ENCODE results near the gene DTNB.
A peak's percentile ranks its signal among the peaks of the same experiment; 100 is the strongest.
"Not testable (repeated sequence)": the region's sequence is repeated elsewhere in the genome, so short reads cannot be mapped to it uniquely, and the experiment has no call there.

The DTNB gene

DNA sequence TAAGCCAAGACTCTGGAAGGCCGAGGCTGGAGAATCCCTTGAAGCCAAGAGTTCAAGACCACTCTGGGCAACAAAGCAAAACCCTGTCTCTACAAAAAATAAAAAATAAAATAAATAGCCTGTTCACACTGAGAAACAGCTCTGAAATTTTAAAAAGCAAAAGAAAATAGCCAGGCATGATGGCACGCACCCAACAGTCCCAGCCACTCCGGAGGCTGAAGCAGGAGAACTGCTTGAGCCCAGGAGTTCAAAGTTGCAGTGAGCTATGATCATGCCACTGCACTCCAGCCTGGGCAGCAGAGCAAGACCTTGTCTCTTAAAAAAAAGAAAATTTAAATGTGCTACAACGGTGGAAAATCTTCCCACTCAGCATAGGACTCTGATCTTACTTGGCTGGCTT lies 52.7 kb downstream of the DTNB start:
- DNase-seq = no peak

DNA sequence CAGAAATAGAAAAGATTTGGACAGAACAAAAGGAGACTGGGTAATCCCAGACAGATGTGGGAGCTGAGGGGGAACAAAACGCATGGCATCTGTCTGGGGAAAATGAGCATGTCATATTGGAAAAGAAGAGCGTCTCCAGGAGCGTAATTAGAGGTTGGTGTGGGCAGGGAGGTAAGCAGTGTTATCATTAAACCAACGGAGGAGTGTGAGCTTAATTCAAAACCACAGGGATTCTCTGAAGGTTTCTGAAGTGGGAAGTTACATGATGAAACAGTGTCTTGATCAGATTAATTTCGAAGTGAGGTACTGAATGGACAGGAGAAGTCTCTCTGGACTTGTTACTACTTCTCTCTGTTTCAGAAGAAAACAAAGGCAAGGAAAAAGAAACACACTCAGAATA lies 53.3 kb downstream of the DTNB start:
- no peak for DNase-seq

DNA sequence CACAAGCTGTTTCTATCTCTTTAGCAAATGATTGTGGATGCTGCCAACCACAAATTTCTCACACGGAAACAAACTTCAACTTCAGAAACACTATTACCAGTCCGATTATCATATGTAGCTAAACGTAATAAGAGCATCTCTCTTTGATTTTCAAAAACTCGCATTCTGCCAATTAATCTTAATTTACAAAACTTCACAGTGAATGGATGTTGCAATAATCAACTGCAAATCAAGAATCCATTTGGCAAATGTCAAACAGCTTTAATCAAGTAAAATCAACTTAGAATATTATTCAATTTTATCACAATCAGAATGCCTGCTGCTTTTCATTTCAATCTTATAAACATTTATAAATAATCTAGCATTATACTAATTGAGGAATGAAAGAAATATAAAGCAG lies 54.2 kb downstream of the DTNB start:
- DNase-seq = no peak

DNA sequence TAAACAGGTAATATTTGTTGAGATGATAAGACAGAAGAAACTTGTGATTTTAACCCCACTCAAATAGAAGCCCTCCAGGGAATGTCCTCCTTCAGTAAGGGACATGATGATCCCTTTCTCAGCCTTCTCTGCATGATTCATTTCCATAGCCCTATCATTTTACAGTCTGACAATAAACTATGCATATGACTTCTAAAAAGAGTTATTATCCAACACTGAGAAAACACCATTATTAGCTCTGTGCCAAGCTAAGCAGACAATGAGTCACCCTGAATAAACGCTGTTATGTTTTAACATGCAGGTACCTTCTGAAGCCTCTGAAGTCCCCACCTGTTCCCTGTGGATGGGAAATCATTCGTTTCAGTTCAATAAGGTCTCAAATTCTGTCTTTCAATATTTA lies 54.7 kb downstream of the DTNB start:
- DNase-seq = no peak

DNA sequence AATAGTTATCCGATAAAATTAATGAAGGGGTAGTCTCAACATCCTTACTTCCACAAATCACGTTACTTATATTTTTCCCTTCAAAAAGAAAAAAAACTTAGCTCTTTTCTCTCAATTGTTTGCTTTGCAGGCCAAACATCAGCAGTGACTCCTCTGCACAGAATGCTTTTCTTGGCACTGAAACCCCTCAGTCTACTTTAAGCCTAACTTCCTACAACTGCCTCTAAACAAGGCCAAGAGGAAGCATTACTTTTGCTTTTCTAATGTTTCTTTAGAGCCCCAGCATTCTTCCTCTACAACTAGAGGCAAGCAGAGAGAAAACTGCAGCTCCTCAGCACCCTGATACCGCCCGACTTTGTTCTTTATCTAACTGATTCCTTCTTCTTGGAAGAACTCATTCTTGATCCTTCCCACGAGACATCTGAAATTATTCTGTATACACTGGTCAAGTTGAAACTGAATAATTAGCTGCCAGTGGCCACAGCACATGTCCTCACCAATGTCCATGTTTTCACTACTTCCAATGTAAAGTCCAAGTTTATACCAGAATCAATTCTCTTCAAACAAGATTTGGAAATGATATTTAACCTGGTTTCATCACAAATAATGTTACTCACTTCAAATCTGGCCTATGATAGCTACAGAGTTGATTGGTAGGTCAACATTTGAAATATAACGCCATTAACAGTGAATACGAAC lies 55.3 kb downstream of the DTNB start:
- DNase-seq = no peak

DNA sequence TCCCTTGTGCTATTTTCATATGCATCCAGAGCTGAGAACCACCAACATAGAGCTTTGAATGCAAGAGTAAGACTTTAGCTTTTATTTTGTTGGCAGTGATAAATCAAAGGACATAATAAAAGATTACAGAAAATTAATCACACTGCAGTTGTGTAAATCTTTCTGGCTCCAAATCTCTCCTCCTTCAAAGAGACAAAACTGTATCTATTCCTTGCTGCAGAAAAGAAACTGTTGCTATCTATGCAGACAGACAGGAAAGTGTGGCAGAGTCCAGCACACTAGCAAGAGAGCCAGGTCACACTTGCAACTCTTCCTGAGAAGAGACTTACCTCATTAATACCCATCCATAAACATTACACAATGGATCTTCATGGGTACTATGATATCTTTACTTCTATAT lies 57.5 kb downstream of the DTNB start:
- DNase-seq = no peak

DNA sequence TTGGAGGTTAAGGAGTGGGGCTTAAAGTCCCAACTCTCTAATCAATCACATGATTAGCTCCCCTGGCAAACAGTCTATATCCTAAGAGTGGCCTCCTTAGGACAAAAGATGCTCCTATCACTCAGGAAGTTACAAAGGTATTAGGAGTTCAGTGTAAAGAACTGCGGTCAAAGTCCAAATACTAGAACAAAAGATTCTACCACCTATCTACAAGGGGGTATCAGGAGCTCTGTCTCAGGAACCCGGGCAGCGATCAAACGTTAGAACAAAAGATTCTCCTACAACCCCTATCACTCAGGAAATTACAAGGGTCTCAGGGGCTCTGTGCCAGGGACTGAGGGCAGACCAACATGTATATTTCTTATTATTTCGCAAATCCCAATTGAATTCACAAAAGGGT lies 58.0 kb downstream of the DTNB start:
- DNase-seq = no peak

DNA sequence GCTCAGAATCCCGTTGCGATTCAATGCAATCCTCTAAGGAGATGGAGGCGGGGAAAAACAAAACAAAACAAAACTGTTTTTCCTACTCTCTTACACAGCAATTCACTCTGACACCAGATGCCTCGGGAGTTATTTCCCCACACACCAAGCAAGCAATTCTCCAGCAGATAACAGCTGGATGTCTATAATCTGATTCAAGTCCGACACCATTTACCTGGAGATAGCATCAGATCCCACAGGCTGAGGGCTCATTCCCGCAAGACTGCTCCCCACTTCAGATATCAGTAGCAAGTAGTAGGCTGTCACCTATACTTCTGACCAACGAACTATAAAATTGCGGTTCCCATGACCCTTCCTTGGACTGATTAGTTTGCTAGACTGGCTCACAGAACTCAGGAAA lies 58.7 kb downstream of the DTNB start:
- DNase-seq = no peak

DNA sequence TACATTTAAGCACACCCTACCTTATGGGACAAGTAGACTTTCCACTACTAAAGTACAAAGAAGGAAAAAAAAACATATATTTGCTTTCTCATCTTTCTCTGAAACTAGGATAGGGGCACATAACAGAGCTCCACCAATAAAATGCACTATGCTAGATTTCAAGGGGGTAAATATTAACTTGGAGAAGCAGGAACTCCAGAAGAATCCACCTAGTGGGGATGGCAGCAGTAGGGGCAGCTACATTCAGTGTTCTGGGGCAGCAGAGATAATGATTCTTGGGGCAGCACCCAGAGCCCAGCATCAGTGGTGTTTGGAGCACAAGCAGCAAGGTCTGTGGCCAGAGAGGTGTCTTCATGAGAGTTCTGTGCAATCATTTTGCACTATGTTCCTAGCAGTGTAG lies 64.7 kb downstream of the DTNB start:
- DNase-seq = no peak

DNA sequence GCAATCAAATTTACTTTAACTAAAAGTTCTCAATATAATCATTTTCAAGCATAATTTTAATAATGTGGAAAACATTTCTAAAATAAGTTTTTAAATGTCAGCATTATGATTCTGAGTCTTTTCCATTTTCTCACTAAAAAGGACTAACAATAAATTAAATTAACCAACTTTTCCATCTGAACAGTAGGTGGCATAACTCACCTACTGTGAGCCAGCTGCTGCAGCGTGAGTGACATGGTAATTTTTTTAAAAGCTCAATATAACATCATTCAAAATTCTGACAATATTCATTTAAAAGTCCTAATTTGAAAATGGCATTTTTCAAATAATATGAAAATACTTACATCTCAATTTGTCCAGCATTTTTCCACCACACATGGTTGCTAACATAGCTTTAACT lies 66.5 kb downstream of the DTNB start:
- peak; percentile 21 for DNase-seq

DNA sequence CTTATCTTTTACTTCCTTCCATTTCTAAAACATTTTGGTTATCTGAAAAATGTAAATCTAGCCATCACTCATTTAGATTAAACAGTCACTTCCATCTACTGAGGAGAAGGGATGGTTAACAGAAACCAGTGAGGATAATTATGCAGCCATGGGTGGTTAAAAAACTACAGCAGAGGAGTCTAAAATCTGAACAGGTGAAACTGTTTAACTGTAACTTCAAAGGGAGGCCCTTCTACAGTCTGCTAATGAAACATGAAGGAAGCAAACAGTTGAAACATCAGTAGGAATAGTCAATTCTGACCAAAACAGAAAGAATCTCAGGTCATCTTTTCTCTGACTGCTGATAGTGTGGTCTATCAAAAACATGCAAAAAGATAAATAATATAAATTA lies 71.0 kb downstream of the DTNB start:
- DNase-seq = no peak

DNA sequence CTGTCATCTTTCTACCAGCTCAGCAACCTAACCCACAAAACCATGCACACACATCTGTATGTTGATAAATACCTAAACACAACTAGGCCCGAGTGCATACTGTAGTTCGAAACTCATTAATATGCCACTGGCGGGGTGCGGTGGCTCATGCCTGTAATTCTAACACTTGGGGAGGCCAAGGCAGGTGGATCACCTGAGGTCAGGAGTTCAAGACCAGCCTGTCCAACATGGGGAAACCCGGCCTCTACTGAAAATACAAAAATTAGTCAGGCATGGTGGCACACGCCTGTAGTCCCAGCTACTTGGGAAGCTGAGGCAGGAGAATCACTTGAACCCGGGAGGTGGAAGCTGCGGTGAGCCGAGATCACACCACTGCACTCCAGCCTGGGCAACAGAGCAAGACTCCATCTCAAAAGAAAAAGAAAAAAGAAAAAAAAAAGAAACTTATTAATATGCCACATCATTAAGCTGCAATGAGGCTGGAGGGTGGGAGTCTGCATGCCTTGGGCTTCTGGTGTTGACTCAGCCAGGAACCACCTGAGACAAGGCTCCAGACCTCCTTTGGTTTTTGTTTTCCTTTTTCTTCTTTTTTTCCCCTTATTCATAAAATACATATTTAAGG lies 71.6 kb downstream of the DTNB start:
- DNase-seq = not testable (repeated sequence)

DNA sequence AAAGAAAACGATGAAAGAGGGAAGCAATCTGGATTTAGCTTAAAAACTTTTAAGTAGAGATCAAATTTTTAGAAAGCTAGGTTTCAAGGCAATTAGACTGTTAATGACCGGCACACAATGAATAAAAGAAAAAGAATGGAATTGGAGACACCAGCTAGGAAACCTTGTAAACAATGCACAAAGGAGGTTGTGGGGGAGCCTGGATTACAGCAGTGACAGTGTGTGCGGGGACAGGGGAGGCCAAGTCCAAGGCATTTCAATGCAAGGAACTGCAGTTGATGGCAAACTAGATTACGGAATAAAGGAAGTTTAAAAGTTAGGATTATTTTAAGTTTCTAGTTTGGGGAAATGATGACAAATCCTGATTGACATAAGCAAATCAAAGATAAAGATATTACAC lies 74.5 kb downstream of the DTNB start:
- no peak for DNase-seq

DNA sequence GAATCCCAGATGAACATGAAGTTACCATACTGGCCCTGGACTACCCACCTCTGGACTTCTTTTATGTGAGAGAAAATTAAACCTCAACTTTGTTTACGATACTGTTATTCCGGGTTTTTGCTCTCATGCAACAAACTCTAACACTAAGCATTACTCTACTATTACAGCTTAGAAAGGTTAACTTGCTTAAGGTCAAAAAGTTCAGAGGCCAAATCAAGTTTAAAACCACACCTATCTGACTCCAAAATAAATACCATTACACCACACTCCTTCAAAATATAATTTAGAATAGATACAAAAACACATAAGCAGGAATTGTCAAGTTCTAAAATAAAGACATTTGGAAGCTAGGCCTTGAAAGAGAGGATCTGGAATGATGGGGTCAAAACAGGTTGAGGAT lies 75.0 kb downstream of the DTNB start:
- no peak for DNase-seq

DNA sequence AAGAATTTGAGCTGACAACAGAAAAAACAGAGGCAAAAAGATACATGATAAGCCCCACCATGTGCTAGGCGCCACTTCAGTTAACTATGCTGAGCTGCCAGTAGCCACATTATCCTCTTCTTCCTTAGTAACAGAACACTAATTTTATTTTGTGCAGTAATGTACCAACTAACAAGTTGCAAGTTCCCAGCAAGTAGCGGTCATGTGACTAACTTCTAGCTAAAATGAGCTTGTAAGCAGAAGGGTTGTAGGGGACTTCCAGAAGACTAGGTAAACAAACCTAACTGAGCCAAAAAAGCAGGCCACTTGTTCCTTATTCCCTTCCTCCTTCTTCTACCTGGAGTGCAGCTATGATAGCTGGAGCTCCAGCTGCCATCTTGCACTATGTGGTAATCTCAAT lies 75.5 kb downstream of the DTNB start:
- no peak for DNase-seq

DNA sequence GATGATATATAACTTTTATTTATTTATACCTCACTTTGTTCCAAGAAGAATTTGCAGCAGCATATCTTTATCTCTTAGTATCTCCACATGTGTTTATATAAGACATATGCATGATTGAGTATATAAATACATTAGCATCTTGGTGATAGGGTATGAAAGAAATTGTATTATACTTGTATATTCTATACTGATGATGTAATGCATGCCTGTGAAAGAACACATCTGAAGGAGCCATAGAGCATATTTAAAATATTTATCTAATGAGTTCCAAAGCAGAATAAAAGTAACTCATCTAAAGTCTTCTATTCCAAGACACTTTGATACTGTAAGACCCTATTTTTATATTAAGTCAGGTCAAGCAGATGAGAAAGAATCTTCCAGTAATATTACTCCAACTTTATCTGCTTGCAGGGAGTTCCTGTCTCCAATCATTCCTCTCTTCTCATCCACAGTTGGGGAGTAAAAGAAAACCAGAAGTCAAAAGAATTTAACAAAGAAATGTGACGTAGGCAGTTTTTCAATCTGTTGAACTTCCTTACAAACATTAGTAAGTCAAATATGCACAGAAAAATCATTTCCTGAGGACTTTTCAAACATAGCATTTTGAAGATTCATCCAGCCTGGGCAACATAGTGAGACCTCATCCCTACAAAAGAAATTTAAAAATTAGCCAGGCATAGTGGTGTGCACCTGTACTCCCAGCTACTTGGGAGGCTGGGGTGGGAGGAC lies 76.7 kb downstream of the DTNB start:
- DNase-seq = no peak

DNA sequence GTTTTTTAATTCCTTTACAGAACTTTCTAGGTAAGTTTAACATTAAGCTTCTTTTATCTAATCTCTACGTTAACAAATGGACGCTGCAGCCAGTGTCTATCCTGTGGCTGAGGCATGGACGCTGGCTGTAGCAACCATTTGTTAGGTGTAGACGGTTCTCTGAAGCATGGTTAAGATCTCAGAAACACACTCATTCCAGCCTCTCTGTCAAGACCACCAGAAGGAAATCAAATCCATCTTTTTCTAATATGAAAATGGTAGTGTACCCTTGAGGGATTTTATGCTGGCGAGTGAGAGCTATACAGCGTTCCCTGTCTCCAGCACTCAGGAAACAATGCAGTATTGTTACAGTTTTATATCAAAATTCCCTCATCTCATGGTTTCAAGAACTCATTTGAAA lies 78.0 kb downstream of the DTNB start:
- no peak for DNase-seq

DNA sequence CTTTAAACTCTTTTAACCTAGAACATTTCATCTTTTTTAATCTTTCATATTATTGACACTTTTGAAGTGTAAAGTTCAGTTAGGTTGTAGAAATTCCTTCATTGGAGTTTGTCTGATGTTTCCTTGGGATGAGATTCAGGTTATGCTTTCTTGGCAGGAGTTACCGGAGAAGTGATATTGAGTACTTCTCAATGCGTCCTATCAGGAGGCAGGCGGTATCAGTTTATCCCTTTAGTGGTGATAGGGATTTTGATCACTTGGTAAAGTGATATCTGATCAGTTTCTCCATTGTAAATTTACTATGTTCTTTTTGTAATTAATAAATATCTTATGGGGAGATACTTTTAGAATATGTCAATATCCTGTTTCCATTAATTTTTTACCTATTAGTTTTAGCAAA lies 78.4 kb downstream of the DTNB start:
- no peak for DNase-seq

DNA sequence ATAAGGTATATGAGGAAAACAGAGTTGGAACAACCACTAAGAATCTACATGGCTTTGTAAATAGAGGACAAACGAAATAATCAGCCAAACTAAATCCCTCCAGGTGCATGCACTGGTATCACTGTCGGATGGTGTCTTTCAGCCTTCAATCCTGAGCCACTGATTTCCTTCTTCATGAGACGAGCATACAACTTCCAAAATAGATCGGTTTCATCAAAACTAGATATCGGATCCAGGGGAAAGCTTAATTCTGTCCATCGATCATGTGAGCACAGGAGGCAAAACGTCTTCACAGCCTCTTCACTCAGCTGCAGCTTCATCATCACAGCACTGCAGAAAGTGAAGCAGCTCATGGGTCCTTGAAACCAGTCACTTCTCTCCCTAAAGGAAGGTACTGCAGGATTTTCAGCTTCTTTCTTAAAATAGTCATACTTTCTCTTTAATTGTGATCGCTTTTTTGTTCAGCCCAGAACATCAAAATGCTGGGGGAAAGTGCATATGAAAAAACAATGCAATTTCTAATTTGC lies 80.5 kb downstream of the DTNB start:
- DNase-seq = no peak

DNA sequence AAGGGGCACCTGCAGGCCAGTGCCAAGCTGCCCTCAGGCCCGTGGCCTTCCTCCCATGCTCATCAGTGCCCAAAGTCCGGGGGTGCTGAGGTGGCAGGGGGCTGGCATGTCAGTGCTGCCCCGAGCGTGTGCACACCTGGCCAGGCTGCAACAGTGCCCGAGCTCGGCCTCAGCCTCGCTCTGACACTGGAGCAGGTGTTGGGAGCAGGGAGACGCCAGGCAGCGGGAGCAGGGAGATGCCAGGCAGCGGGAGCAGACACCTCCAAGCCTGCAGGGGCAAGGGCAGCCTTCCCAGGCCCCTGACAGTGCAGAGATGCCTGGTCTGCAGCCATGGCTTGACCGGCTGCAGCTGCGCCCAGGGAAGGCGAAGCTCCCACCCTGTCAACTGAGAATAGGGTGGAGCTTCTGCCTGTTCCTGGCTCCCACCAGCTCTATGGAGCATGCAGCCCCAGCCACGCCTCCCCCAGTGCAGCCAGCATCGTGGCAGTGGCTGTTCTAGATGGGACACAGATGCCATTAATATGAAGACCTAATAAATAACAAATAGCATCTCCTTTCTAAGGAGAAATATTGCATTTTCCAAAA lies 82.4 kb downstream of the DTNB start:
- DNase-seq = no peak

DNA sequence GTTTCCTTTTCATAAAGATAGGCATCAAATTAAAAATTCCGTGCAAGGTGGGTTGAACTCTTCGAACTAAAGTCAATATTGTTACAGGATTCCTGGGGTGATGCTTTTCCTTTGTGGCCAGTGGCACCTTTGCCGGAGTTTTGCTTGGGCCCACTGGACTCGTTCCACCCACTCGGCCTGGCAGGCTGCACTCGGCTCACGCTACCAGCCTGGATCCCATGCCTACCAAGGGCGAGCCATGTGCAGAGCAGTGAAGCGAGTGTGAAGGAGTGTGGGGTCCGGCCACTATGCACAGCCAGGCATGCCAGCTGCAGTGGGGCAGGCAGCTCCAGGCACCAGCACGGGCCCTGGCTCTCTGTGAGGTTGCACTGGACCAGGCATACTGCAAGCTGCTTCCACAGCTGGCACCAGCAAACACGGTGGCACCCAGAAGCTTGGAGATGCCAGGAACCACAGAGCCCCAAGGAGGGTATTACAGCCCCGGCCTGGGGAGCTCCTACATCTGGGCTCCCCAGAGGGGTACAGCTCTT lies 83.6 kb downstream of the DTNB start:
- no peak for DNase-seq

DNA sequence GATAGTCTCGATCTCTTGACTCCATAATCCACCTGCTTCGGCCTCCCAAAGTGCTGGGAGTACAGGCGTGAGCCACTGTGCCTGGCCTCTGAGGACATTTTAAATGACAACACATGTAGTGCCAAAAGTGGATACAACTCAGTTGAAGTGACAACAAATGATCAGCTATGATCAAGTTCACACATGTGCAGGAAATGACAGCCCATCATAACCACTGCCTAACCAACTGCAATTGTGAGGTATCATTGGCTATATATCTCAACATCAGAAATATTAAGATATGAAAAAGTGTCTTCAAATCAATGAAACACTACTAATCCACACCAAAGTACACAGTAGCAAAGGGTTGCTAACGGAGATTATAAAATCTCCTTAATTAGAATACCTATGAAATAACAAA lies 84.8 kb downstream of the DTNB start:
- DNase-seq = no peak

DNA sequence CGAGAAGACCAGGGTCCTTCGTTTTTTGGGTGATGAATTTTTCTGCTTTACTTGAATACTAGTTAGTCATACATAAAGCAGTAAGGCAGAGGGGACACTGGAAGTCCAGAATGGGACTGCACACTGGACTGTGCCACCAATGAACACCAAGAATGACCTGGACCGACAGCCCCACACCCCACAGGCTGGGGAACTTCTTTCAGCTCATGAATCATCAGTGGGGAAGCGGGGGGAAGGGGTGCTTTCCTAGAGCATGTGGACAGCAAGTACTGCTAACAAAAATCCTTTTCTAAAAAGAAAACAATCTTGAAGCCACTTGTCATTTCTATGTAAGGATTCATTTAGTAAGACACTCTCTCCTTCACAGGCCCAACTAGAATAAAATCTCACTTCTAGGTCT lies 86.0 kb downstream of the DTNB start:
- DNase-seq = no peak

DNA sequence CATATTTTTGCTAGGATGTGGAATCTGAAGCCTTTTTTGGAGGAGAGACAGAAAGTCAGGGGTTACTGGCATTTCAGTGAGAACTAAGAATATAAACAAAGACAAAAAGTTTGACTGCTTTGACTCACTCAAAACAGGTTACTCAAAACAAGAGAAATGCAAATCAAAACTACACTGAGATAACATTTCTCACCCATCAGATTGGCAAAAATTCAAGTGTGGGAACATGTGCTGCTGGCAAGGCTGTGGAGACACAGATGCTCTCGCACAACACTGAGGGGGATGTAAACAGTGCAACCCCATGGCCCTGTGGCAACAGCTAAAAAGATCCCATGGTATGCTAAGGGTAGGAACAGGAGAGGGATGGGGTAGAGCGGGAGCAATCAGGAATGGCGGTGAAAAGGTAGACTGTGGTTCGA lies 86.6 kb downstream of the DTNB start:
- no peak for DNase-seq
